Naive thymus-derived CD4-positive, alpha-beta T cell (primary cell): ENCODE results near the gene CDH13. TPM values are rescaled to one million over a fixed set of nuclear protein-coding genes. Genes with fewer than 3 reads are reported as not detected.
A peak's percentile ranks its signal among the peaks of the same experiment; 100 is the strongest.

ENCODE experiments used
- ATAC-seq: fragments of 150-1000 bp; cut with Tn5 transposase; 2 replicates; pipeline ENCODE4 v1.10.0; 2021; ENCODE audit warnings: mild to moderate bottlenecking, moderate library complexity
- CTCF ChIA-PET: fragments of 350-600 bp; sonication (Branson Sonifier 250); formaldehyde crosslinking; loops from one replicate; lab custom pipeline; 2021; ENCODE audit warnings: antibody characterized with exemption; lab: Charles Lee
- POLR2A ChIA-PET: fragments of 350-600 bp; sonication (Branson Sonifier 250); formaldehyde crosslinking; loops from one replicate; lab custom pipeline; 2021; ENCODE audit warnings: antibody characterized with exemption, inconsistent platforms; lab: Charles Lee
- DNase-seq, 9 donors: peaks; one replicate each; pipeline versions ENCODE4 v3.0.0 to v3.0.0-alpha.2; 2020 to 2022; ENCODE audit warnings: mixed read lengths in 1 of 9
- H3K27ac ChIP-seq: one replicate; pipeline ENCODE4 v1.7.0; 2013; ENCODE audit warnings: mild to moderate bottlenecking, low read depth, low read length, moderate library complexity
- H3K27me3 ChIP-seq, 2 donors: one replicate each; pipeline ENCODE4 v1.7.0; 2013; ENCODE audit warnings: low read length in 2 of 2, mild to moderate bottlenecking in 2 of 2, moderate library complexity in 2 of 2; ENCODE audit not compliant: control insufficient read depth in 2 of 2, insufficient read depth in 2 of 2
- H3K36me3 ChIP-seq, 3 experiments: 1 replicate in 2 of 3; 2 replicates in 1 of 3; pipeline ENCODE4 v1.7.0; 2013; ENCODE audit warnings: low read length in 3 of 3, mild to moderate bottlenecking in 3 of 3, moderate library complexity in 1 of 3; ENCODE audit not compliant: insufficient read depth in 3 of 3, control insufficient read depth in 2 of 3
- H3K4me1 ChIP-seq, 2 donors: one replicate each; pipeline ENCODE4 v1.7.0; 2013; ENCODE audit warnings: low read length in 2 of 2, mild to moderate bottlenecking in 2 of 2, moderate library complexity in 1 of 2; ENCODE audit not compliant: control insufficient read depth in 2 of 2, insufficient read depth in 2 of 2
- H3K4me3 ChIP-seq: 2 replicates; pipeline ENCODE4 v1.7.0; 2013; ENCODE audit warnings: mild to moderate bottlenecking, low read length
- H3K9me3 ChIP-seq, 3 experiments: 1 replicate in 2 of 3; 2 replicates in 1 of 3; pipeline ENCODE4 v1.7.0; 2013; ENCODE audit warnings: low read length in 3 of 3; ENCODE audit not compliant: control insufficient read depth in 2 of 3
- H3K27ac Mint-ChIP-seq, 9 donors: one replicate each; pipeline ENCODE4 v1.8.0; 2020 to 2022; ENCODE audit warnings: mixed read lengths in 9 of 9, mild to moderate bottlenecking in 8 of 9, moderate library complexity in 5 of 9, inconsistent platforms in 2 of 9
- H3K27me3 Mint-ChIP-seq, 5 donors: one replicate each; pipeline ENCODE4 v1.8.0; 2021 to 2022; ENCODE audit warnings: mixed read lengths in 5 of 5, mild to moderate bottlenecking in 1 of 5
- H3K36me3 Mint-ChIP-seq, 5 donors: one replicate each; pipeline ENCODE4 v1.8.0; 2020 to 2022; ENCODE audit warnings: mixed read lengths in 5 of 5, mild to moderate bottlenecking in 3 of 5, inconsistent platforms in 1 of 5
- H3K4me1 Mint-ChIP-seq, 7 donors: one replicate each; pipeline ENCODE4 v1.8.0; 2020 to 2022; ENCODE audit warnings: mixed read lengths in 7 of 7, mild to moderate bottlenecking in 3 of 7, inconsistent platforms in 1 of 7
- H3K4me3 Mint-ChIP-seq, 10 donors: one replicate each; pipeline ENCODE4 v1.8.0; 2020 to 2022; ENCODE audit warnings: mild to moderate bottlenecking in 10 of 10, mixed read lengths in 10 of 10, moderate library complexity in 6 of 10, inconsistent platforms in 2 of 10
- H3K9me3 Mint-ChIP-seq, 11 donors: one replicate each; pipeline ENCODE4 v1.8.0; 2020 to 2022; ENCODE audit warnings: mixed read lengths in 11 of 11, mild to moderate bottlenecking in 4 of 11, inconsistent platforms in 1 of 11, moderate library complexity in 1 of 11
- intact Hi-C, 2 donors: fragments of 100-400 bp; cut with micrococcal nuclease; formaldehyde crosslinking; loops; one replicate each; pipeline ENCODE4 v1.15.1; 2023
- polyA plus RNA-seq, 2 donors: library from polyadenylated mRNA; unstranded; fragments of 300-500 nt; fragmentation: Illumina TruSeq; gene quantifications; one replicate each; pipeline ENCODE4 v1.2.3, GENCODE V29; 2021
- total RNA-seq, 6 experiments: library from RNA in 5 of 6; stranded (reverse) in 5 of 6; gene quantifications; 1 replicate in 5 of 6; 2 replicates in 1 of 6; pipeline ENCODE4 v1.2.3 and lab custom pipeline; 2021 to 2026

CDH13 gene
- total and polyA plus RNA-seq, 7 experiments from 2014 or later, result not detected

GRCh38 chr16:83809092-83809491 lies 1182.3 kb downstream of the CDH13 start:
- no peaks in the 10 kb centered on the region for H3K9me3 ChIP-seq
- peak overlapping the region; percentile 90 for H3K4me3 ChIP-seq
- H3K27me3 ChIP-seq, result no peaks in the 10 kb centered on the region
- no peak for ATAC-seq
- Mint-ChIP-seq H3K4me1 (peaks cover 19 to 55% (median 48%) of the 10 kb centered on the region in 7 donors), H3K9me3 (peaks cover 0 to 3% (median 0%) of the 10 kb centered on the region in 11 donors), H3K27ac (peak overlapping the region in 8 of 9 donors; percentile 29 to 97 (median 93)), H3K27me3 (no peaks in the 10 kb centered on the region), H3K36me3 (peaks cover 0 to 17% (median 14%) of the 10 kb centered on the region in 5 donors), H3K4me3 (peak overlapping the region; percentile 91 to 99 (median 97))
- intact Hi-C loops, result loop anchor here (2.0 to 5.0 kb wide), 2 partner anchors 18 to 698 kb away; no protein-coding TSS in a partner anchor
- H3K27ac ChIP-seq, result peak overlapping the region; percentile 87
- peaks cover 0 to 30% (median 3%) of the 10 kb centered on the region in 3 experiments for H3K36me3 ChIP-seq
- ChIA-PET CTCF (no interaction called here), POLR2A (no interaction called here)
- no peak for DNase-seq
- peaks cover 9 to 21% of the 10 kb centered on the region in 2 donors for H3K4me1 ChIP-seq

DNA sequence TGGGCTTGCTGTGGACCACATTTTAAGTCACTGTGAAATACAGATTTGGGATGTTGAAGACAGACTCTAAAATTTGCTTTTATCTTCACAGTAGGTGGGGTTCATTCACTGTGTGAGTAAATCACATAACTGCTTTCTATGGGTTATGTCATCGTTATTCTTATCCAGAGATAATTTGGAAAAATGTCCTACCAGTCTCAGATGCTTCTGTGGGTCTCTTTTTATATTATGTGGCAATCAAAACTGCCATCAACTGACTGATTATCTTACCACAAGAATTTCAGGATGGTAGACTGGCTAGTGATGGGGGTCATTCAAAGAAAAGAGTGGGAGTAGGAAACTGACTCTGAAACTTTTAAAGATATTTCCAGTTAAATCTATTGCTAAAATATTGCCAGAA lies 1184.1 kb downstream of the CDH13 start:
- peaks cover 0 to 30% (median 3%) of the 10 kb centered on the region in 3 experiments for H3K36me3 ChIP-seq
- Mint-ChIP-seq H3K27ac (no peak overlapping the region), H3K4me3 (peak overlapping the region in 6 of 10 donors; percentile 3 to 91 (median 30)), H3K36me3 (peaks cover 0 to 17% (median 14%) of the 10 kb centered on the region in 5 donors), H3K4me1 (peaks cover 19 to 55% (median 48%) of the 10 kb centered on the region in 7 donors), H3K9me3 (peaks cover 0 to 3% (median 0%) of the 10 kb centered on the region in 11 donors), H3K27me3 (no peaks in the 10 kb centered on the region)
- H3K27ac ChIP-seq, result no peak overlapping the region
- intact Hi-C loops, result no loop called here
- H3K27me3 ChIP-seq, result no peaks in the 10 kb centered on the region
- H3K4me3 ChIP-seq, result no peak overlapping the region
- peaks cover 9 to 21% of the 10 kb centered on the region in 2 donors for H3K4me1 ChIP-seq
- CTCF ChIA-PET, result no interaction called here
- no peak for ATAC-seq
- POLR2A ChIA-PET, result no interaction called here
- DNase-seq, result no peak
- H3K9me3 ChIP-seq, result no peaks in the 10 kb centered on the region

DNA sequence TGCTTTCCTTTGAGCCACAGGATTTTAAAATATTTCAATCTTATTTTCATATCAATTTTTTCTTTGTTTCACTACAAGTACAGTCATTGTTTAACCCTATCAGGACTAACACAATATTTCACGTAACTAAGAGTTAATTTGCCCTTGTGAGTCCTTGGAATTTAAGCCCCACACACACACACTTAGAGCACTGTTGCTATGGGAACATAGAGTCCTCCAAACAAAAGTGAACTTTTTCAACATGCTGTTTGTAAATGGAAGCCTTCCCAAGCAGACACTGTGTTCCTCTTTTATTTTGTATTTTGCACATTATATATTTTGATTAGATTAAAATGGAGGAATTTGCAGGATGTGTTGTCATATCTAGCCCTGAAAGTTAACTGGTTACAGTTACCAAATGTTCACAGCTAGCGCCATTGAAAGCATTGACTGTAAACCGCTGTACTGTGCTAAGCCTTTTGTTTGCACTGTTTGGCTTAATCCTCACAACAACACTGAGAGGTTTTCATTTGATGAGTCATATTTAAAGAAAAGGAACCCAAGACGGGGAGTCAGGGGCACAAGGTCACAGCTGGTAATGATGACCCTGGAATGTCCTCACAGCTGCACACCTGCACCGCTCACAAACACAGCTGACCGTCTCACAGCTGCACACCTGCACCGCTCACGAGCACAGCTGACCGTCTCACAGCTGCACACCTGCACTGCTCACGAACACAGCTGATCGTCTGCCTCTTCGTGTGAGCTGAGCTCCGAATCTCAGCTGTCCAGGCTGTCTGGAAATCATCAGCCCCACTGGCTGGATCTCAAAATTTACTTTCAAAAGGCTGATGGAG lies 1187.3 kb downstream of the CDH13 start:
- Mint-ChIP-seq H3K27me3 (no peaks in the 10 kb centered on the region), H3K4me1 (peaks cover 7 to 27% (median 23%) of the 10 kb centered on the region in 7 donors), H3K9me3 (no peaks in the 10 kb centered on the region), H3K36me3 (peaks cover 0 to 16% (median 7%) of the 10 kb centered on the region in 5 donors), H3K4me3 (no peak overlapping the region), H3K27ac (peak overlapping the region in 1 of 9 donors; percentile 43)
- Histone ChIP-seq H3K9me3 (no peaks in the 10 kb centered on the region), H3K36me3 (peaks cover 0 to 27% (median 3%) of the 10 kb centered on the region in 3 experiments), H3K4me3 (no peak overlapping the region), H3K27ac (no peak overlapping the region), H3K27me3 (no peaks in the 10 kb centered on the region), H3K4me1 (peaks cover 2 to 12% of the 10 kb centered on the region in 2 donors)
- ChIA-PET CTCF (interaction anchor here (0.9 kb wide), 1 partner anchor 13 kb away, joined by 3 read pairs; no protein-coding TSS in a partner anchor), POLR2A (interaction anchor here (0.7 to 1.1 kb wide), 2 partner anchors 10 to 1233 kb away, joined by 3 read pairs; no protein-coding TSS in a partner anchor)
- intact Hi-C loops, result no loop called here
- peak; percentile 31 for ATAC-seq
- no peak for DNase-seq

- peaks cover 0 to 6% of the 10 kb centered on the region in 2 donors for H3K4me1 ChIP-seq
- H3K27ac Mint-ChIP-seq, result no peak overlapping the region
- H3K9me3 Mint-ChIP-seq, result no peaks in the 10 kb centered on the region
- H3K27ac ChIP-seq, result no peak overlapping the region
- no peaks in the 10 kb centered on the region for H3K9me3 ChIP-seq
- peaks cover 1 to 22% (median 19%) of the 10 kb centered on the region in 7 donors for H3K4me1 Mint-ChIP-seq
- no peak for ATAC-seq
- intact Hi-C loops, result no loop called here
- H3K27me3 Mint-ChIP-seq, result no peaks in the 10 kb centered on the region
- ChIA-PET CTCF (no interaction called here), POLR2A (no interaction called here)
- H3K4me3 ChIP-seq, result no peak overlapping the region
- H3K4me3 Mint-ChIP-seq, result no peak overlapping the region
- no peak for DNase-seq
- no peaks in the 10 kb centered on the region for H3K27me3 ChIP-seq
- H3K36me3 ChIP-seq, result peaks cover 0 to 27% (median 3%) of the 10 kb centered on the region in 3 experiments
- peaks cover 0 to 14% (median 5%) of the 10 kb centered on the region in 5 donors for H3K36me3 Mint-ChIP-seq
These were observed 1187.9 kb downstream of the CDH13 start for GRCh38 chr16:83814659-83814985.

DNA sequence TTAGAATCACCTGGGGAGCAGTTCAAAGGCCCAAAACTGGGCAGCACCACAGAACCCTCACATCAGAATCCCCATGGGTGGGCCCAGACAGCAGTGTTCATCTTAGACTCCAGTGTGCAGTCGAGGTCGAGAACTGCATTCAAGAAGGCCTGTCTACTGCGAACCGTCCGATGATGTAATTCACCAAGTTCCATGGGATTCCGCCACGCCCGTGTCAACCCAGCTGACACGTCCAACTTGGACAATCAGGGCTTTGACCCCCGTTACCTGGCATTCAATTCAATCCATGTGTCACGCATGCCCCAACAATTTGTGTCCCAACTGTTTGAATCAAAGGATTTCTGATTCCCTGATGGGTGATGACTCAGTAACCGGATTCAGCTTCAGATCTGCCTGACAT lies 1190.3 kb downstream of the CDH13 start:
- H3K4me3 ChIP-seq, result no peak overlapping the region
- ATAC-seq, result no peak
- H3K4me3 Mint-ChIP-seq, result no peak overlapping the region
- intact Hi-C loops, result no loop called here
- H3K4me1 ChIP-seq, result no peaks in the 10 kb centered on the region
- ChIA-PET CTCF (no interaction called here), POLR2A (no interaction called here)
- no peak overlapping the region for H3K27ac ChIP-seq
- peak overlapping the region in 1 of 9 donors; percentile 50 for H3K27ac Mint-ChIP-seq
- peaks cover 0 to 5% (median 0%) of the 10 kb centered on the region in 5 donors for H3K36me3 Mint-ChIP-seq
- H3K36me3 ChIP-seq, result peaks cover 0 to 15% (median 0%) of the 10 kb centered on the region in 3 experiments
- H3K9me3 ChIP-seq, result no peaks in the 10 kb centered on the region
- H3K4me1 Mint-ChIP-seq, result no peaks in the 10 kb centered on the region
- H3K27me3 Mint-ChIP-seq, result no peaks in the 10 kb centered on the region
- H3K27me3 ChIP-seq, result no peaks in the 10 kb centered on the region
- no peaks in the 10 kb centered on the region for H3K9me3 Mint-ChIP-seq
- DNase-seq, result no peak

GRCh38 chr16:83818276-83818675 lies 1191.5 kb downstream of the CDH13 start:
- Histone ChIP-seq H3K27ac (no peak overlapping the region), H3K36me3 (peaks cover 0 to 4% (median 0%) of the 10 kb centered on the region in 3 experiments), H3K9me3 (no peaks in the 10 kb centered on the region), H3K4me1 (no peaks in the 10 kb centered on the region), H3K4me3 (no peak overlapping the region), H3K27me3 (no peaks in the 10 kb centered on the region)
- DNase-seq, result no peak
- CTCF ChIA-PET, result no interaction called here
- POLR2A ChIA-PET, result no interaction called here
- no peak overlapping the region for H3K4me3 Mint-ChIP-seq
- intact Hi-C loops, result no loop called here
- no peaks in the 10 kb centered on the region for H3K4me1 Mint-ChIP-seq
- no peaks in the 10 kb centered on the region for H3K9me3 Mint-ChIP-seq
- H3K27me3 Mint-ChIP-seq, result peaks cover 0 to 5% (median 0%) of the 10 kb centered on the region in 5 donors
- ATAC-seq, result no peak
- H3K36me3 Mint-ChIP-seq, result no peaks in the 10 kb centered on the region
- H3K27ac Mint-ChIP-seq, result peak overlapping the region in 1 of 9 donors; percentile 30
